GM12865 (cell line): ENCODE measurements around the gene SMIM13.

Source experiments
- DNase-seq: peaks from one replicate; pipeline ENCODE4 v3.0.0; 2010; ENCODE audit warnings: low read depth
- H3K4me3 ChIP-seq: 2 replicates; pipeline ENCODE4 v1.5.1; 2011; ENCODE audit warnings: mild to moderate bottlenecking, low read depth, low read length, control low read depth
- TF ChIP-seq, protein P1 (sequence below): IDR thresholded peaks from 2 replicates; pipeline ENCODE4 v1.5.1; 2011; ENCODE audit warnings: low read length, control low read depth, low read depth, inconsistent platforms; ENCODE audit not compliant: insufficient read depth; ENCODE audit errors: missing control alignments

Gene SMIM13

DNA sequence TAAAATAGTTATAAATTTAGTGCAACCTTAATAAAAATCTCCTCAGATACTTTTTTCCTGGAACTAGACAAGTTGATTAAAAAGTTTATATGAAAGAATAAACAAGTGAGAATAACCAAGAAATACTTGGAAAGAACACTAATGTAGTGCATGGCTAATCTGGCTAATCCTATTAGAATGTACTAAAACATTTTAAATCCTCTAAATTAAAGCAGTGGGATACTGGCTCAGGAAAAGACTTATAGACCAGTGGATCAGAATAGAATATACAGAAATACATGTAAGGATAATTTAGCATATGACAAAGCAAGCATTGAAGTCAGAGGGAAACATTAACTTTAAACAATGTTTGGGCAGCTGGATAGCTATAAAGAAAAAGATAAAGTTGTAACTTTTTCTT lies 58.9 kb downstream of the SMIM13 start:
- H3K4me3 ChIP-seq = no peak overlapping the region
- DNase-seq = no peak
- TF ChIP-seq, protein P1, sequence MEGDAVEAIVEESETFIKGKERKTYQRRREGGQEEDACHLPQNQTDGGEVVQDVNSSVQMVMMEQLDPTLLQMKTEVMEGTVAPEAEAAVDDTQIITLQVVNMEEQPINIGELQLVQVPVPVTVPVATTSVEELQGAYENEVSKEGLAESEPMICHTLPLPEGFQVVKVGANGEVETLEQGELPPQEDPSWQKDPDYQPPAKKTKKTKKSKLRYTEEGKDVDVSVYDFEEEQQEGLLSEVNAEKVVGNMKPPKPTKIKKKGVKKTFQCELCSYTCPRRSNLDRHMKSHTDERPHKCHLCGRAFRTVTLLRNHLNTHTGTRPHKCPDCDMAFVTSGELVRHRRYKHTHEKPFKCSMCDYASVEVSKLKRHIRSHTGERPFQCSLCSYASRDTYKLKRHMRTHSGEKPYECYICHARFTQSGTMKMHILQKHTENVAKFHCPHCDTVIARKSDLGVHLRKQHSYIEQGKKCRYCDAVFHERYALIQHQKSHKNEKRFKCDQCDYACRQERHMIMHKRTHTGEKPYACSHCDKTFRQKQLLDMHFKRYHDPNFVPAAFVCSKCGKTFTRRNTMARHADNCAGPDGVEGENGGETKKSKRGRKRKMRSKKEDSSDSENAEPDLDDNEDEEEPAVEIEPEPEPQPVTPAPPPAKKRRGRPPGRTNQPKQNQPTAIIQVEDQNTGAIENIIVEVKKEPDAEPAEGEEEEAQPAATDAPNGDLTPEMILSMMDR = no peak

DNA sequence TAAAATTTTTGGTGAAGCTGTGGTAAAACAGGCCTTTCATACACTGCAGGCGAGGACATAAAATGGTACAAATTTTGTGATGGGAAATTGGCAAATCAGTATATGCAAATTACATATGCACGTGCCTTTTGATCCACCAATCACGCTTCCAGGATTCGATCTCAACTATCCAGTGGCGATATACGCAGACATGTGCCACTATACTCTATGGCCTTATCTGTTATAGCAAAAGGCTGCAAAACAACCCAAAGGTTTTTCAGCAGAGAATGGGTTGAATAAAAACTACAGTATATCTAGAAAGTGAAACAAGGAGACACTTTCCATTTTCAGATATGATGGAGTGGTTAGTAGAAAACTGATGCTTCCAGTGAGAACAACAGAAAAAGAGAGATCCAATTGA lies 59.8 kb downstream of the SMIM13 start:
- DNase-seq = no peak
- no peak overlapping the region for H3K4me3 ChIP-seq
- TF ChIP-seq, protein P1 = no peak

GRCh38 chr6:11155589-11155988 lies 62.0 kb downstream of the SMIM13 start:
- no peak overlapping the region for H3K4me3 ChIP-seq
- DNase-seq = no peak
- TF ChIP-seq, protein P1 = no peak

GRCh38 chr6:11160199-11160598 lies 66.6 kb downstream of the SMIM13 start:
- H3K4me3 ChIP-seq = no peak overlapping the region
- TF ChIP-seq, protein P1 = no peak
- no peak for DNase-seq

DNA sequence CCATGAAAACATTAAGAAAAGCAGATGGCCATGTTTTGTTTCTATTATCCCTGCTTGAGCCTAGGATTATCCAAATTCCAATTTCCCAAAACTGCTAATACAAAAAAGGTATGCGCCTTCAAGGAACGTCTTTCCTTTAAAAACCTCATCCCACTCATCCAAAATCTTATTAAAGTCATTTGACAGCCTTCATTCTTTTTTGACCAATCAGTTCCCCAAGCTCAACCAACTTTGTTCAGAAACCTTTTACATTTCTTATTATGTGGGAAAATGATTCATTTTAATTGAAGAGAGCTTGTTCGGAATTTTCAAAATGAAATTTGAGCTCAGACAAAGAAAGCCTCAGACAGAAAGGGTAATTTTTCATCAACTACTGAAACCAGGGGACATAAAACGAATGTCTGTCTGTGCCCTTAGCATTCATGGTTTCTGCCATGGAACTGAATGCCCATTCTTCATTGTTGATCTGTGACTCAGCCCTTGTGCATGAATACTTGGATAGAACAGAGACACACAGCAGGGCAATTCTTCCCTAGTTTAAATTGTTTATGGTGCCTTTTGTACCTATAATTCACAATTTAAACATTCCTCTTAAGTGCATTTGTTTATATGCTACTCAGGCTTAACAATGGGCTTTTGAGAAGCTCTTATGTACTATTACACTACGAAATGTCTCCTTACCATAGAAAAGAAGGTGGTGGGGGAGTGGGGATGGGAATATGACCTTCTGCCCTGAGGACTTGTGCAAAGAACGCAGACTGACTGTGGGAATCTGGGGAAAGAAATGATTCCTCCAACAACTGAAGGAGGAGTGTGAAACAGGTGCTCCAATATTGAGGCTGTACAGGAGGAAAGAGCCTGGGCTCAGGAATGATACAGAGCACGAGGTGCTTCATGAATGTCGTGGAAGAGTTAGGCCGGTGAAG lies 67.7 kb downstream of the SMIM13 start:
- no peak for DNase-seq
- TF ChIP-seq, protein P1 = no peak
- no peak overlapping the region for H3K4me3 ChIP-seq

DNA sequence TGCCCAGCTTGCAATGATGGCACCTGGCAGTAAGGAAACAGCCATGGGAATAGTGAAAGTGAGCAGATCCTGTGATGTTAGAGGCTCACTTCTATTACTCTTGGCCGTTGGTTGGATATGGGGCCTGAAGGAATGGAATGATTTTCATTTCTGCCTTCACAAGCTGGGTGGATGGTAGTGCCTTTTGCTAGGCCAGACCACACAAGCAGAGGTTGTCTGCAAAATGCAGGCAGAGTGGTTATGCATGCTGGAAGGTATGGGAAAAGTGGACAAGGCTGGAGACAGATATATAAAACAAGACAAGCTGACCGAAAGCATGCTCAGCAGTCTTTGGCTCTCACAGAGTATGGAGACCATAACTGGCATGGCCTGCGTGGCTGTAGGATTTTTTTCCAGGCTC lies 68.6 kb downstream of the SMIM13 start:
- TF ChIP-seq, protein P1 = no peak
- no peak for DNase-seq
- H3K4me3 ChIP-seq = no peak overlapping the region

GRCh38 chr6:11163932-11164331 lies 70.3 kb downstream of the SMIM13 start:
- TF ChIP-seq, protein P1 = no peak
- peak; percentile 64 for DNase-seq
- no peak overlapping the region for H3K4me3 ChIP-seq
